Thoracic aorta (tissue), 2 donors: Measurements from ENCODE around the gene RICTOR. TPM values are rescaled to one million over a fixed set of nuclear protein-coding genes. Genes with fewer than 3 reads are reported as not detected.

ENCODE experiments used
- ATAC-seq: fragments of 150-250 bp; one replicate; pipeline ENCODE4 v1.8.0; 2017; ENCODE audit warnings: low read depth; ENCODE audit not compliant: insufficient number of reproducible peaks, low FRiP score
- DNase-seq: peaks from one replicate; pipeline ENCODE4 v3.0.0-alpha.2; 2020; ENCODE audit warnings: low spot score
- H3K27ac ChIP-seq, 2 donors: fragments of 200-600 bp; sonication (generic); 1 replicate in 1 of 2; 2 replicates in 1 of 2; pipeline ENCODE4 v1.5.1; 2016; ENCODE audit warnings: mild to moderate bottlenecking in 2 of 2, moderate library complexity in 2 of 2
- H3K27me3 ChIP-seq: fragments of 200-600 bp; sonication (generic); replicated peaks from 2 replicates; pipeline ENCODE4 v1.6.0; 2016; ENCODE audit warnings: mild to moderate bottlenecking; ENCODE audit not compliant: insufficient read depth
- H3K36me3 ChIP-seq: fragments of 200-600 bp; sonication (generic); one replicate; pipeline ENCODE4 v1.5.1; 2016
- H3K4me1 ChIP-seq, 2 donors: fragments of 200-600 bp; sonication (generic); 1 replicate in 1 of 2; 2 replicates in 1 of 2; pipeline versions ENCODE4 v1.5.1 to v1.6.0; 2016; ENCODE audit warnings: low read depth in 2 of 2, mild to moderate bottlenecking in 1 of 2; ENCODE audit not compliant: control insufficient read depth in 1 of 2
- H3K4me3 ChIP-seq: fragments of 200-600 bp; sonication (generic); 2 replicates; pipeline ENCODE4 v1.5.1; 2016; ENCODE audit warnings: mild to moderate bottlenecking
- H3K9me3 ChIP-seq: fragments of 200-600 bp; sonication (generic); 2 replicates; pipeline ENCODE4 v1.5.1; 2016
- CTCF ChIP-seq: fragments of 200-600 bp; sonication (generic); IDR thresholded peaks from one replicate; pipeline ENCODE4 v1.5.1; 2019; ENCODE audit warnings: antibody characterized with exemption
- total RNA-seq, 2 donors: library from RNA; depleted of rRNA; stranded (reverse); fragments of >200 nt; gene quantifications; one replicate each; pipeline versions ENCODE4 v1.1.0 to v1.2.3, GENCODE V29; 2016

Gene RICTOR
- total RNA-seq, 2 donors from 2014 or later = 35.6 to 50.4 TPM

GRCh38 chr5:39080597-39081204, 6.5 kb upstream of the RICTOR start:
- no peak overlapping the region for H3K27ac ChIP-seq
- no peaks in the 10 kb centered on the region for H3K27me3 ChIP-seq
- DNase-seq (no peak), ATAC-seq (peak; percentile 72)
- no peaks in the 10 kb centered on the region for H3K36me3 ChIP-seq
- H3K4me3 ChIP-seq = peak overlapping the region; percentile 46
- TF ChIP-seq CTCF = peak; percentile 79
- no peaks in the 10 kb centered on the region for H3K9me3 ChIP-seq
- peaks cover 0 to 17% of the 10 kb centered on the region in 2 donors for H3K4me1 ChIP-seq

- no peak for ATAC-seq
- TF ChIP-seq CTCF = no peak
Observed at GRCh38 chr5:39080168-39080567, 6.0 kb upstream of the RICTOR start.

GRCh38 chr5:39079147-39079546, 4.9 kb upstream of the RICTOR start:
- Histone ChIP-seq H3K27me3 (no peaks in the 10 kb centered on the region), H3K4me3 (no peak overlapping the region), H3K9me3 (no peaks in the 10 kb centered on the region), H3K4me1 (peaks cover 0 to 17% of the 10 kb centered on the region in 2 donors), H3K36me3 (no peaks in the 10 kb centered on the region), H3K27ac (no peak overlapping the region)
- ATAC-seq (no peak), DNase-seq (no peak)
- TF ChIP-seq CTCF = no peak

More at GRCh38 chr5:39080168-39080567, 6.0 kb upstream of the RICTOR start:
- Histone ChIP-seq H3K27me3 (no peaks in the 10 kb centered on the region), H3K27ac (no peak overlapping the region), H3K36me3 (no peaks in the 10 kb centered on the region), H3K4me1 (peaks cover 0 to 17% of the 10 kb centered on the region in 2 donors), H3K9me3 (no peaks in the 10 kb centered on the region), H3K4me3 (peak overlapping the region; percentile 46)
- no peak for DNase-seq

- peak overlapping the region; percentile 37 for H3K4me3 ChIP-seq
- H3K4me1 ChIP-seq = peaks cover 7 to 27% of the 10 kb centered on the region in 2 donors
- H3K9me3 ChIP-seq = no peaks in the 10 kb centered on the region
- H3K36me3 ChIP-seq = no peaks in the 10 kb centered on the region
- H3K27ac ChIP-seq = peak overlapping the region in 1 of 2 donors; percentile 50
- no peak for TF ChIP-seq CTCF
- DNase-seq = no peak
- ATAC-seq = no peak
- H3K27me3 ChIP-seq = no peaks in the 10 kb centered on the region
Observed at GRCh38 chr5:39076757-39077728, 2.8 kb upstream of the RICTOR start.

- H3K27ac ChIP-seq = peak overlapping the region in 1 of 2 donors; percentile 50
- H3K27me3 ChIP-seq = no peaks in the 10 kb centered on the region
- TF ChIP-seq CTCF = no peak
- H3K36me3 ChIP-seq = no peaks in the 10 kb centered on the region
- DNase-seq = no peak
- H3K4me3 ChIP-seq = peak overlapping the region; percentile 37
- H3K4me1 ChIP-seq = peaks cover 8 to 35% of the 10 kb centered on the region in 2 donors
- no peaks in the 10 kb centered on the region for H3K9me3 ChIP-seq
- no peak for ATAC-seq
Observed at GRCh38 chr5:39076101-39076756, 2.0 kb upstream of the RICTOR start.
